NB4 (cell line): ENCODE data around the gene TGFBR1.
A peak's percentile ranks its signal among the peaks of the same experiment; 100 is the strongest.

Source experiments
- DNase-seq: peaks from one replicate; pipeline ENCODE4 v3.0.0; 2010; ENCODE audit warnings: low read depth
- H3K4me3 ChIP-seq: one replicate; pipeline ENCODE4 v1.5.1; 2011; ENCODE audit warnings: mild to moderate bottlenecking, low read depth, low read length, moderate library complexity
- CTCF ChIP-seq: IDR thresholded peaks from one replicate; pipeline ENCODE4 v1.5.1; 2012; ENCODE audit warnings: low read depth, low read length
- MAX ChIP-seq: IDR thresholded peaks from 2 replicates; pipeline ENCODE4 v1.6.1; 2011; ENCODE audit warnings: low read depth, low read length
- MYC ChIP-seq: IDR thresholded peaks from 2 replicates; pipeline ENCODE4 v1.6.1; 2011; ENCODE audit warnings: low read depth, low read length
- POLR2A ChIP-seq: IDR thresholded peaks from 2 replicates; pipeline ENCODE4 v1.6.1; 2011; ENCODE audit warnings: mild to moderate bottlenecking; ENCODE audit not compliant: insufficient read length; ENCODE audit errors: extremely low read depth

Gene TGFBR1

GRCh38 chr9:99134893-99135341, 30.0 kb downstream of the TGFBR1 start:
- no peak for DNase-seq
- TF ChIP-seq MYC = no peak
- no peak overlapping the region for H3K4me3 ChIP-seq

GRCh38 chr9:99135456-99135855, 30.5 kb downstream of the TGFBR1 start:
- TF ChIP-seq CTCF = no peak
- TF ChIP-seq POLR2A = no peak
- TF ChIP-seq MYC = no peak
- no peak for TF ChIP-seq MAX
- H3K4me3 ChIP-seq = no peak overlapping the region
- no peak for DNase-seq

- TF ChIP-seq POLR2A = no peak
- TF ChIP-seq MAX = no peak
- TF ChIP-seq MYC = 0 out of 2 replicates have a peak, but pooled peaks have one; percentile 13
- TF ChIP-seq CTCF = no peak
- H3K4me3 ChIP-seq = no peak overlapping the region
- peak; percentile 47 for DNase-seq
Observed at GRCh38 chr9:99137225-99137624, 32.3 kb downstream of the TGFBR1 start.

GRCh38 chr9:99137891-99138290, 33.0 kb downstream of the TGFBR1 start:
- TF ChIP-seq MAX (no peak), POLR2A (no peak), MYC (no peak), CTCF (no peak)
- H3K4me3 ChIP-seq = no peak overlapping the region
- DNase-seq = no peak

GRCh38 chr9:99138424-99139284, 33.7 kb downstream of the TGFBR1 start:
- TF ChIP-seq MAX (no peak), MYC (no peak), CTCF (no peak), POLR2A (no peak)
- H3K4me3 ChIP-seq = no peak overlapping the region
- no peak for DNase-seq

GRCh38 chr9:99139868-99140267, 35.0 kb downstream of the TGFBR1 start:
- no peak overlapping the region for H3K4me3 ChIP-seq
- DNase-seq = no peak
- TF ChIP-seq CTCF = no peak
- no peak for TF ChIP-seq MYC
- no peak for TF ChIP-seq POLR2A
- no peak for TF ChIP-seq MAX
